H9 (cell line): Measurements from ENCODE around the gene ZMYND8. TPM values are rescaled to one million over a fixed set of nuclear protein-coding genes. Genes with fewer than 3 reads are reported as not detected.

Source experiments
- DNase-seq: peaks from one replicate; pipeline ENCODE4 v3.0.0-alpha.2; 2017
- H2AFZ ChIP-seq: one replicate; pipeline ENCODE4 v1.6.1; 2013; ENCODE audit warnings: mild to moderate bottlenecking, low read length, control low read depth, moderate library complexity
- H2AK5ac ChIP-seq: 2 replicates; pipeline ENCODE4 v1.6.1; 2013; ENCODE audit warnings: low read length, control low read depth, mixed read lengths; ENCODE audit not compliant: insufficient read length
- H2BK120ac ChIP-seq: one replicate; pipeline ENCODE4 v1.6.1; 2013; ENCODE audit warnings: low read depth, mild to moderate bottlenecking, low read length, control low read depth, inconsistent platforms; ENCODE audit not compliant: poor library complexity, severe bottlenecking
- H2BK12ac ChIP-seq: 2 replicates; pipeline ENCODE4 v1.6.1; 2013; ENCODE audit warnings: low read length, control low read depth, mixed read lengths, low read depth; ENCODE audit not compliant: insufficient read length
- H2BK15ac ChIP-seq: 2 replicates; pipeline ENCODE4 v1.6.1; 2013; ENCODE audit warnings: low read depth, low read length, control low read depth
- H2BK20ac ChIP-seq: one replicate; pipeline ENCODE4 v1.6.1; 2013; ENCODE audit warnings: low read depth, mild to moderate bottlenecking, low read length, control low read depth, inconsistent platforms; ENCODE audit not compliant: poor library complexity, severe bottlenecking
- H2BK5ac ChIP-seq: 2 replicates; pipeline ENCODE4 v1.6.1; 2013; ENCODE audit warnings: low read length, control low read depth, mixed read lengths; ENCODE audit not compliant: insufficient read length
- H3K14ac ChIP-seq: 2 replicates; pipeline ENCODE4 v1.6.1; 2013; ENCODE audit warnings: low read length, control low read depth; ENCODE audit not compliant: insufficient read depth
- H3K18ac ChIP-seq: 2 replicates; pipeline ENCODE4 v1.6.1; 2013; ENCODE audit warnings: low read depth, mild to moderate bottlenecking, mixed read lengths, low read length, control low read depth; ENCODE audit not compliant: insufficient read length
- H3K23ac ChIP-seq: 2 replicates; pipeline ENCODE4 v1.6.1; 2013; ENCODE audit warnings: low read length, control low read depth, mixed read lengths, low read depth; ENCODE audit not compliant: insufficient read length
- H3K23me2 ChIP-seq: 2 replicates; pipeline ENCODE4 v1.6.1; 2013; ENCODE audit warnings: low read depth, mild to moderate bottlenecking, mixed read lengths, low read length, control low read depth; ENCODE audit not compliant: insufficient read length, poor library complexity, severe bottlenecking
- H3K27ac ChIP-seq: 2 replicates; pipeline ENCODE4 v1.5.1; 2013; ENCODE audit warnings: low read length, control low read depth, mixed read lengths, low read depth; ENCODE audit not compliant: insufficient read length
- H3K27me3 ChIP-seq: 2 replicates; pipeline ENCODE4 v1.6.1; 2013; ENCODE audit warnings: low read length, control low read depth, inconsistent platforms; ENCODE audit not compliant: insufficient read depth
- H3K4ac ChIP-seq: 2 replicates; pipeline ENCODE4 v1.6.1; 2013; ENCODE audit warnings: low read depth, mild to moderate bottlenecking, control low read depth, inconsistent platforms, low read length, moderate library complexity
- H3K4me1 ChIP-seq: 2 replicates; pipeline ENCODE4 v1.6.1; 2013; ENCODE audit warnings: low read length, control low read depth, inconsistent platforms; ENCODE audit not compliant: insufficient read depth
- H3K4me2 ChIP-seq: 2 replicates; pipeline ENCODE4 v1.6.1; 2013; ENCODE audit warnings: low read length, control low read depth, mixed read lengths; ENCODE audit not compliant: insufficient read length, insufficient read depth
- H3K56ac ChIP-seq: 2 replicates; pipeline ENCODE4 v1.6.1; 2013; ENCODE audit warnings: low read depth, mild to moderate bottlenecking, mixed read lengths, low read length, control low read depth; ENCODE audit not compliant: insufficient read length
- H3K79me1 ChIP-seq: 2 replicates; pipeline ENCODE4 v1.6.1; 2013; ENCODE audit warnings: low read depth, mild to moderate bottlenecking, moderate library complexity, low read length, control low read depth, inconsistent platforms; ENCODE audit not compliant: insufficient read depth, poor library complexity, severe bottlenecking
- H3K79me2 ChIP-seq: 2 replicates; pipeline ENCODE4 v1.6.1; 2013; ENCODE audit warnings: low read length, control low read depth, inconsistent platforms; ENCODE audit not compliant: insufficient read depth
- H3K9ac ChIP-seq: 2 replicates; pipeline ENCODE4 v1.6.1; 2013; ENCODE audit warnings: low read length, control low read depth, mixed read lengths; ENCODE audit not compliant: insufficient read length; ENCODE audit errors: extremely low read depth
- H3K9me3 ChIP-seq: one replicate; pipeline ENCODE4 v1.6.1; 2013; ENCODE audit warnings: low read depth, low read length, inconsistent platforms; ENCODE audit not compliant: control insufficient read depth
- H3T11ph ChIP-seq: one replicate; pipeline ENCODE4 v1.6.1; 2013; ENCODE audit warnings: mild to moderate bottlenecking, low read length, control low read depth, inconsistent platforms
- H4K20me1 ChIP-seq: one replicate; pipeline ENCODE4 v1.6.1; 2013; ENCODE audit not compliant: control insufficient read depth, insufficient read length, insufficient read depth
- H4K5ac ChIP-seq: 2 replicates; pipeline ENCODE4 v1.6.1; 2013; ENCODE audit warnings: low read depth, mild to moderate bottlenecking, mixed read lengths, low read length, control low read depth; ENCODE audit not compliant: insufficient read length
- H4K8ac ChIP-seq: replicated peaks from 2 replicates; pipeline ENCODE4 v1.6.1; 2013; ENCODE audit warnings: low read length, control low read depth, mixed read lengths, low read depth; ENCODE audit not compliant: insufficient read length
- H4K91ac ChIP-seq: 2 replicates; pipeline ENCODE4 v1.6.1; 2013; ENCODE audit warnings: low read depth, mild to moderate bottlenecking, moderate library complexity, mixed read lengths, low read length, control low read depth; ENCODE audit not compliant: insufficient read length
- H3K27ac Mint-ChIP-seq, 3 experiments: 2 replicates in 2 of 3; 3 replicates in 1 of 3; pipeline ENCODE4 v1.8.0; 2020 to 2021; ENCODE audit warnings: mixed read lengths in 3 of 3, mild to moderate bottlenecking in 1 of 3, moderate library complexity in 1 of 3
- H3K27me3 Mint-ChIP-seq: 2 replicates; pipeline ENCODE4 v1.8.0; 2021; ENCODE audit warnings: low read depth, mild to moderate bottlenecking, moderate library complexity, mixed read lengths
- H3K36me3 Mint-ChIP-seq, 3 experiments: 2 replicates in 2 of 3; 3 replicates in 1 of 3; pipeline ENCODE4 v1.8.0; 2020 to 2021; ENCODE audit warnings: low read depth in 3 of 3, mixed read lengths in 3 of 3; ENCODE audit not compliant: insufficient read depth in 1 of 3
- H3K4me1 Mint-ChIP-seq, 2 experiments: 2 replicates each; pipeline ENCODE4 v1.8.0; 2020; ENCODE audit warnings: mixed read lengths in 2 of 2
- H3K4me3 Mint-ChIP-seq, 2 experiments: 2 replicates in 1 of 2; 3 replicates in 1 of 2; pipeline ENCODE4 v1.8.0; 2020 to 2021; ENCODE audit warnings: mild to moderate bottlenecking in 2 of 2, mixed read lengths in 2 of 2, moderate library complexity in 1 of 2
- H3K9me3 Mint-ChIP-seq, 2 experiments: 2 replicates in 1 of 2; 3 replicates in 1 of 2; pipeline ENCODE4 v1.8.0; 2020; ENCODE audit warnings: mild to moderate bottlenecking in 2 of 2, mixed read lengths in 2 of 2, moderate library complexity in 1 of 2
- WGBS: extraction: QIAGEN DNeasy Blood & Tissue Kit; methylation state at CpG from one replicate; pipeline ENCODE4 v1.1.7; 2013; ENCODE audit warnings: missing lambda C conversion rate, low lambda C conversion rate, mixed read lengths; ENCODE audit not compliant: insufficient read length; ENCODE audit errors: extremely low coverage; 5-methylcytosine and 5-hydroxymethylcytosine counted together
- total RNA-seq: library from RNA; stranded (reverse); gene quantifications from 2 replicates; pipeline ENCODE4 v1.2.1, GENCODE V29; 2021
- TF ChIP-seq, protein P1 (sequence below): fragments of 200-600 bp; sonication (generic); conservative IDR thresholded peaks from 3 replicates; pipeline ENCODE4 v1.8.0; 2021; ENCODE audit warnings: antibody characterized with exemption, mild to moderate bottlenecking

ZMYND8 gene
- total RNA-seq, 1 experiment from 2014 or later, result 158 TPM

DNA sequence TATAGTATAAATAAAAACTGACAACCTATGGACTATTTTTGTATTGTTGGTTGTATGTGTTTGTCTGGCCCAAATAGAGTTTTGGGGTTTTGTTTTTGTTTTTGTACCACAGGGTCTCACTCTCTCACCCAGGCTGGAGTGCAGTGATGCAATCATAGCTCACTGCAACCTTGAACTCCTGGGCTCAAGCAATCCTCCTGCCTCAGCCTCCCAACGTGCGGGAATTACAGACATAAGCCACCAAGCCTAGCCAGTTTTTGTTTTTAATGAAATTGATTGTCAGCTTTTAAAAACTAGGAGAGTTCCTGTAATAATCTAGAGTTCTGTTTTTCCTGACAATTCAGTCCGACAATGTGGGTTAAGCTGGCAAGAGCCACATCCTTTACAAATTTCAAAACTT, 98.7 kb downstream of the ZMYND8 start:
- no peaks in the 10 kb centered on the region; the same call in 1 of the 2 replicates for H3K79me2 ChIP-seq
- H4K91ac ChIP-seq, result no peak overlapping the region
- DNase-seq, result no peak
- no peak overlapping the region for H3T11ph ChIP-seq
- Mint-ChIP-seq H3K27ac (peak overlapping the region in 1 of 3 experiments; percentile 38; a peak in 2 of 7 replicates), H3K9me3 (no peaks in the 10 kb centered on the region), H3K36me3 (peaks cover 53 to 86% (median 84%) of the 10 kb centered on the region in 3 experiments), H3K4me1 (peaks cover 5 to 6% of the 10 kb centered on the region in 2 experiments; a peak in 1 of 4 replicates), H3K27me3 (no peaks in the 10 kb centered on the region), H3K4me3 (no peak overlapping the region)
- WGBS, result no CpG with 5 or more reads among the region's 3 CpGs
- no peak overlapping the region for H2BK20ac ChIP-seq
- no peak overlapping the region for H3K4ac ChIP-seq
- H3K79me1 ChIP-seq, result peaks cover 12% of the 10 kb centered on the region
- H2AK5ac ChIP-seq, result no peak overlapping the region
- H3K23me2 ChIP-seq, result no peaks in the 10 kb centered on the region
- H2BK120ac ChIP-seq, result no peak overlapping the region
- no peak overlapping the region for H3K14ac ChIP-seq
- H2AFZ ChIP-seq, result no peak overlapping the region
- no peak overlapping the region for H4K8ac ChIP-seq
- H4K20me1 ChIP-seq, result no peaks in the 10 kb centered on the region
- no peak overlapping the region for H3K18ac ChIP-seq
- TF ChIP-seq, protein P1, sequence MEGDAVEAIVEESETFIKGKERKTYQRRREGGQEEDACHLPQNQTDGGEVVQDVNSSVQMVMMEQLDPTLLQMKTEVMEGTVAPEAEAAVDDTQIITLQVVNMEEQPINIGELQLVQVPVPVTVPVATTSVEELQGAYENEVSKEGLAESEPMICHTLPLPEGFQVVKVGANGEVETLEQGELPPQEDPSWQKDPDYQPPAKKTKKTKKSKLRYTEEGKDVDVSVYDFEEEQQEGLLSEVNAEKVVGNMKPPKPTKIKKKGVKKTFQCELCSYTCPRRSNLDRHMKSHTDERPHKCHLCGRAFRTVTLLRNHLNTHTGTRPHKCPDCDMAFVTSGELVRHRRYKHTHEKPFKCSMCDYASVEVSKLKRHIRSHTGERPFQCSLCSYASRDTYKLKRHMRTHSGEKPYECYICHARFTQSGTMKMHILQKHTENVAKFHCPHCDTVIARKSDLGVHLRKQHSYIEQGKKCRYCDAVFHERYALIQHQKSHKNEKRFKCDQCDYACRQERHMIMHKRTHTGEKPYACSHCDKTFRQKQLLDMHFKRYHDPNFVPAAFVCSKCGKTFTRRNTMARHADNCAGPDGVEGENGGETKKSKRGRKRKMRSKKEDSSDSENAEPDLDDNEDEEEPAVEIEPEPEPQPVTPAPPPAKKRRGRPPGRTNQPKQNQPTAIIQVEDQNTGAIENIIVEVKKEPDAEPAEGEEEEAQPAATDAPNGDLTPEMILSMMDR, result no peak
- no peak overlapping the region for H2BK5ac ChIP-seq
- H2BK15ac ChIP-seq, result no peak overlapping the region
- H3K27me3 ChIP-seq, result no peaks in the 10 kb centered on the region
- no peak overlapping the region for H3K9ac ChIP-seq
- no peak overlapping the region for H3K27ac ChIP-seq
- H3K4me2 ChIP-seq, result no peak overlapping the region
- H3K23ac ChIP-seq, result no peak overlapping the region
- no peaks in the 10 kb centered on the region for H3K4me1 ChIP-seq
- H3K56ac ChIP-seq, result no peak overlapping the region
- no peak overlapping the region for H4K5ac ChIP-seq
- no peaks in the 10 kb centered on the region for H3K9me3 ChIP-seq
- H2BK12ac ChIP-seq, result no peak overlapping the region
